HepG2 (cell line): ENCODE measurements around the gene TBC1D21. TPM values are rescaled to one million over a fixed set of nuclear protein-coding genes. Genes with fewer than 3 reads are reported as not detected.

Source experiments
- ATAC-seq: fragments of 200-7000 bp; cut with Tn5 transposase; 3 replicates; pipeline ENCODE4 v1.9.1; 2020; ENCODE audit warnings: mild to moderate bottlenecking, moderate library complexity
- BruUV-seq: library from RNA; stranded (reverse); fragments of 400-500 nt; replicated peaks from 2 replicates; lab custom pipeline; 2021; lab: Mats Ljungman, UMichigan
- CTCF ChIA-PET: fragments of 300-600 bp; formaldehyde crosslinking; extraction: SDS; loops from one replicate; lab custom pipeline; 2021; ENCODE audit warnings: low total read pairs, inconsistent platforms, low intra/inter-chr PET ratio; lab: Yijun Ruan, JAX
- POLR2A ChIA-PET: fragments of 350-600 bp; sonication (Branson Sonifier 250); formaldehyde crosslinking; loops from one replicate; lab custom pipeline; 2020; ENCODE audit warnings: antibody characterized with exemption, inconsistent platforms; lab: Yijun Ruan, JAX
- DNase-seq: peaks from one replicate; pipeline ENCODE4 v3.0.0-alpha.2; 2015; ENCODE audit warnings: low spot score
- FAIRE-seq: peaks from 3 replicates; lab custom pipeline; 2011; peaks lifted over from hg19 to GRCh38; lab: Jason Lieb, UNC
- H2AFZ ChIP-seq: one replicate; pipeline ENCODE4 v1.6.1; 2011; ENCODE audit warnings: low read length, inconsistent platforms
- H3K27ac ChIP-seq: fragments of 300-600 bp; 3 replicates; pipeline ENCODE4 v1.8.0; 2011; ENCODE audit warnings: mixed run types, mild to moderate bottlenecking, mixed read lengths, low read length, inconsistent platforms; ENCODE audit not compliant: insufficient read depth; ENCODE audit errors: extremely low read length
- H3K27me3 ChIP-seq, 2 experiments: fragments of 200-600 bp in 1 of 2; 2 replicates in 1 of 2; 3 replicates in 1 of 2; pipeline versions ENCODE4 v1.6.0 to v1.8.0; 2011; ENCODE audit warnings: low read length in 2 of 2, mild to moderate bottlenecking in 2 of 2, moderate library complexity in 2 of 2, inconsistent platforms in 1 of 2; ENCODE audit not compliant: insufficient read depth in 2 of 2, control insufficient read depth in 1 of 2
- H3K36me3 ChIP-seq, 2 experiments: fragments of 200-600 bp in 1 of 2; replicated peaks in 1 of 2; 2 replicates in 1 of 2; 3 replicates in 1 of 2; pipeline versions ENCODE4 v1.5.1 to v1.8.0; 2011; ENCODE audit warnings: low read length in 2 of 2, inconsistent platforms in 1 of 2; ENCODE audit not compliant: insufficient read depth in 2 of 2, control insufficient read depth in 1 of 2
- H3K4me1 ChIP-seq: 2 replicates; pipeline ENCODE4 v1.5.1; 2012; ENCODE audit warnings: low read length, inconsistent platforms; ENCODE audit not compliant: insufficient read depth
- H3K4me2 ChIP-seq: 2 replicates; pipeline ENCODE4 v1.6.0; 2011; ENCODE audit warnings: low read depth, low read length, inconsistent platforms
- H3K4me3 ChIP-seq, 3 experiments: fragments of 200-600 bp in 1 of 3; sonication (generic), shearing (Covaris generic) in 1 of 3; replicated peaks in 1 of 3; 2 replicates each; pipeline ENCODE4 v1.5.1; 2011 to 2016; ENCODE audit warnings: low read length in 3 of 3, inconsistent platforms in 2 of 3, low read depth in 2 of 3, mild to moderate bottlenecking in 2 of 3, control low read depth in 1 of 3, mixed read lengths in 1 of 3; ENCODE audit not compliant: insufficient read depth in 1 of 3
- H3K79me2 ChIP-seq: one replicate; pipeline ENCODE4 v1.6.1; 2011; ENCODE audit warnings: low read length, inconsistent platforms; ENCODE audit not compliant: insufficient read depth
- H3K9ac ChIP-seq: 2 replicates; pipeline ENCODE4 v1.6.0; 2011; ENCODE audit warnings: mild to moderate bottlenecking, low read depth, low read length, inconsistent platforms; ENCODE audit not compliant: insufficient read depth
- H3K9me3 ChIP-seq: 2 replicates; pipeline ENCODE4 v1.5.1; 2012; ENCODE audit warnings: mild to moderate bottlenecking, low read length
- H4K20me1 ChIP-seq: 2 replicates; pipeline ENCODE4 v1.6.0; 2011; ENCODE audit warnings: inconsistent platforms, mild to moderate bottlenecking, low read length, moderate library complexity; ENCODE audit not compliant: insufficient read depth
- DNMT1 ChIP-seq: sonication (generic); formaldehyde crosslinking; IDR thresholded peaks from 2 replicates; pipeline ENCODE4 v1.5.1; 2020; ENCODE audit warnings: mild to moderate bottlenecking, missing genetic modification reagents
- HCFC1 ChIP-seq: fragments of 150-350 bp; IDR thresholded peaks from 2 replicates; pipeline ENCODE4 v1.6.1; 2014; ENCODE audit warnings: low read depth, low read length
- HDAC1 ChIP-seq: sonication (generic); formaldehyde crosslinking; IDR thresholded peaks from 2 replicates; pipeline ENCODE4 v1.5.1; 2020; ENCODE audit warnings: mild to moderate bottlenecking, missing genetic modification reagents
- HMG20B ChIP-seq: conservative IDR thresholded peaks from 2 replicates; pipeline ENCODE4 v1.6.1; 2016; ENCODE audit warnings: missing genetic modification reagents, missing compliant biosample characterization
- NFKB2 ChIP-seq: sonication (generic); formaldehyde crosslinking; IDR thresholded peaks from 2 replicates; pipeline ENCODE4 v1.4.0; 2020; ENCODE audit warnings: missing genetic modification reagents, borderline replicate concordance
- ZMYM2 ChIP-seq: sonication (generic); formaldehyde crosslinking; IDR thresholded peaks from 2 replicates; pipeline ENCODE4 v1.8.0; 2022; ENCODE audit warnings: mild to moderate bottlenecking, missing genetic modification reagents
- ZNF180 ChIP-seq: sonication (generic); formaldehyde crosslinking; IDR thresholded peaks from 2 replicates; pipeline ENCODE4 v1.4.0; 2020; ENCODE audit warnings: low read depth, missing genetic modification reagents, borderline replicate concordance
- ZSCAN9 ChIP-seq: IDR thresholded peaks from 2 replicates; pipeline ENCODE4 v1.6.1; 2016; ENCODE audit warnings: borderline replicate concordance
- WGBS: methylation state at CpG from one replicate; pipeline ENCODE4 v1.1.6; 2017; ENCODE audit warnings: low lambda C conversion rate; 5-methylcytosine and 5-hydroxymethylcytosine counted together
- in situ Hi-C: cut with HindIII; loops from 2 replicates; pipeline ENCODE4 v1.10.0; 2017; ENCODE audit warnings: low pct_unique_long_range_greater_than_20kb; ENCODE audit not compliant: extremely low pct_ligation_motif_present
- intact Hi-C: fragments of 100-400 bp; cut with micrococcal nuclease; formaldehyde crosslinking; loops from one replicate; pipeline ENCODE4 v1.10.0; 2022; ENCODE audit not compliant: unreplicated experiment
- polyA plus RNA-seq, 8 experiments: library from polyadenylated mRNA; depleted of rRNA in 3 of 8; stranded (reverse) in 7 of 8; unstranded in 1 of 8; fragments of >200 nt; fragmentation: Illumina TruSeq in 4 of 8; extraction: Trizol in 4 of 8; gene quantifications; 2 replicates each; pipeline versions ENCODE4 v1.2.1 to v1.2.3, GENCODE V29; 2011 to 2016; ENCODE audit warnings: low read depth in 4 of 8, missing spikeins in 1 of 8, mixed read lengths in 1 of 8; ENCODE audit not compliant: insufficient read depth in 1 of 8
- total RNA-seq, 5 experiments: library from RNA; depleted of rRNA; stranded (reverse); fragments of >200 nt; fragmentation: Illumina TruSeq; extraction: Trizol; gene quantifications; 2 replicates each; pipeline ENCODE4 v1.2.3, GENCODE V29; 2016; ENCODE audit warnings: low read depth in 1 of 5
- TF ChIP-seq, protein P1 (sequence below): IDR thresholded peaks from 2 replicates; pipeline ENCODE4 v1.4.0; 2020; ENCODE audit warnings: mild to moderate bottlenecking, missing genetic modification reagents
- TF ChIP-seq, protein P2 (sequence below): sonication (generic); formaldehyde crosslinking; IDR thresholded peaks from 2 replicates; pipeline ENCODE4 v1.4.0; 2020; ENCODE audit warnings: low read depth, missing genetic modification reagents

Gene TBC1D21
- total and polyA plus RNA-seq, 2 of the 13 experiments (the other 11 are each of a cell fraction or from before 2014, with no cell fraction given) = not detected

DNA sequence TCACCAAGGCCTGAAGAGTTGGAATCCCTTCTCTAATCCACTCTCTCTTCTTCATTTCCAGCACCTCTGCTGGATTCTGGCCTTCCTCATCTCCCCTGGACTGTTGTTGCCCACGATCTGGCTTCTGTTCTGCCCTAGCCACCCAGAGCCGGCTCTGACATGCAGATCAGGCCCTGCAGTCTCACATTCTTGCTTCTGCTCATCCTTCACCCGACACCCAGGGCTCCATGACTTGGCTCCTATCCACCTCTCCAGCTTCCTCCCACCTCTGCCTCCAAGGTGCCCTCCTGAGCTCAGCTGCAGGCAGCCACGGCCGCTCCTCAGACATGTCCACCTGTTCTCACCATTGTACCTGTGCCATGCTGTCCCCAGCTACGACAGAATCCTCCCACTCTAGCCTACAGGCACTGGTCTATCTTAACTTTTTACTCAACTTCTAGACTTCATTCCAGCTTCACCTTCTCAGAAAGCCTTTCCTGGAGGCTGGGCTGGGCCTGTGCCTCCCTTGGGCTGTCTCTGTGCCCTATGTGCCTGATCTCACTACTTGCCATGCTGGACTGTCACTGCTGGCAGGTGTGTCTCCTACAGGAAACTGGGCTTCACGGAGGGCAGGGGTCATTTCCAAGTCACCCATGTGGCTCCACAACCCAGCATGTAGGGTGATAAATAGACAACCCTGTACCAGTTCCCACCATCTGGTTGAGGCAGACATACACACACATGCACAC is 16.0 kb upstream of the TBC1D21 start:
- intact Hi-C loops = no loop called here

More for the DNA sequence above, 16.0 kb upstream of the TBC1D21 start:
- Histone ChIP-seq H4K20me1 (no peaks in the 10 kb centered on the region), H3K79me2 (no peaks in the 10 kb centered on the region), H3K9me3 (no peaks in the 10 kb centered on the region), H3K36me3 (no peaks in the 10 kb centered on the region), H3K4me2 (no peak overlapping the region), H3K27ac (no peak overlapping the region), H3K9ac (no peak overlapping the region), H3K27me3 (peaks cover 0 to 2% of the 10 kb centered on the region in 2 experiments; a peak in 1 of 5 replicates), H3K4me3 (no peak overlapping the region), H3K4me1 (no peaks in the 10 kb centered on the region), H2AFZ (no peak overlapping the region)
- WGBS = 14% methylated on average over 6 of the region's 7 CpGs
- ChIA-PET POLR2A (no interaction called here), CTCF (no interaction called here)
- FAIRE-seq = no peak
- TF ChIP-seq ZMYM2 (CRISPR knock-in tag) = no peak
- TF ChIP-seq, protein P1, sequence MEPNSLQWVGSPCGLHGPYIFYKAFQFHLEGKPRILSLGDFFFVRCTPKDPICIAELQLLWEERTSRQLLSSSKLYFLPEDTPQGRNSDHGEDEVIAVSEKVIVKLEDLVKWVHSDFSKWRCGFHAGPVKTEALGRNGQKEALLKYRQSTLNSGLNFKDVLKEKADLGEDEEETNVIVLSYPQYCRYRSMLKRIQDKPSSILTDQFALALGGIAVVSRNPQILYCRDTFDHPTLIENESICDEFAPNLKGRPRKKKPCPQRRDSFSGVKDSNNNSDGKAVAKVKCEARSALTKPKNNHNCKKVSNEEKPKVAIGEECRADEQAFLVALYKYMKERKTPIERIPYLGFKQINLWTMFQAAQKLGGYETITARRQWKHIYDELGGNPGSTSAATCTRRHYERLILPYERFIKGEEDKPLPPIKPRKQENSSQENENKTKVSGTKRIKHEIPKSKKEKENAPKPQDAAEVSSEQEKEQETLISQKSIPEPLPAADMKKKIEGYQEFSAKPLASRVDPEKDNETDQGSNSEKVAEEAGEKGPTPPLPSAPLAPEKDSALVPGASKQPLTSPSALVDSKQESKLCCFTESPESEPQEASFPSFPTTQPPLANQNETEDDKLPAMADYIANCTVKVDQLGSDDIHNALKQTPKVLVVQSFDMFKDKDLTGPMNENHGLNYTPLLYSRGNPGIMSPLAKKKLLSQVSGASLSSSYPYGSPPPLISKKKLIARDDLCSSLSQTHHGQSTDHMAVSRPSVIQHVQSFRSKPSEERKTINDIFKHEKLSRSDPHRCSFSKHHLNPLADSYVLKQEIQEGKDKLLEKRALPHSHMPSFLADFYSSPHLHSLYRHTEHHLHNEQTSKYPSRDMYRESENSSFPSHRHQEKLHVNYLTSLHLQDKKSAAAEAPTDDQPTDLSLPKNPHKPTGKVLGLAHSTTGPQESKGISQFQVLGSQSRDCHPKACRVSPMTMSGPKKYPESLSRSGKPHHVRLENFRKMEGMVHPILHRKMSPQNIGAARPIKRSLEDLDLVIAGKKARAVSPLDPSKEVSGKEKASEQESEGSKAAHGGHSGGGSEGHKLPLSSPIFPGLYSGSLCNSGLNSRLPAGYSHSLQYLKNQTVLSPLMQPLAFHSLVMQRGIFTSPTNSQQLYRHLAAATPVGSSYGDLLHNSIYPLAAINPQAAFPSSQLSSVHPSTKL (CRISPR knock-in tag) = no peak
- TF ChIP-seq ZNF180 (CRISPR knock-in tag) = no peak
- TF ChIP-seq NFKB2 (CRISPR knock-in tag) = no peak
- no peak for TF ChIP-seq ZSCAN9 (CRISPR knock-in tag)
- TF ChIP-seq, protein P2, sequence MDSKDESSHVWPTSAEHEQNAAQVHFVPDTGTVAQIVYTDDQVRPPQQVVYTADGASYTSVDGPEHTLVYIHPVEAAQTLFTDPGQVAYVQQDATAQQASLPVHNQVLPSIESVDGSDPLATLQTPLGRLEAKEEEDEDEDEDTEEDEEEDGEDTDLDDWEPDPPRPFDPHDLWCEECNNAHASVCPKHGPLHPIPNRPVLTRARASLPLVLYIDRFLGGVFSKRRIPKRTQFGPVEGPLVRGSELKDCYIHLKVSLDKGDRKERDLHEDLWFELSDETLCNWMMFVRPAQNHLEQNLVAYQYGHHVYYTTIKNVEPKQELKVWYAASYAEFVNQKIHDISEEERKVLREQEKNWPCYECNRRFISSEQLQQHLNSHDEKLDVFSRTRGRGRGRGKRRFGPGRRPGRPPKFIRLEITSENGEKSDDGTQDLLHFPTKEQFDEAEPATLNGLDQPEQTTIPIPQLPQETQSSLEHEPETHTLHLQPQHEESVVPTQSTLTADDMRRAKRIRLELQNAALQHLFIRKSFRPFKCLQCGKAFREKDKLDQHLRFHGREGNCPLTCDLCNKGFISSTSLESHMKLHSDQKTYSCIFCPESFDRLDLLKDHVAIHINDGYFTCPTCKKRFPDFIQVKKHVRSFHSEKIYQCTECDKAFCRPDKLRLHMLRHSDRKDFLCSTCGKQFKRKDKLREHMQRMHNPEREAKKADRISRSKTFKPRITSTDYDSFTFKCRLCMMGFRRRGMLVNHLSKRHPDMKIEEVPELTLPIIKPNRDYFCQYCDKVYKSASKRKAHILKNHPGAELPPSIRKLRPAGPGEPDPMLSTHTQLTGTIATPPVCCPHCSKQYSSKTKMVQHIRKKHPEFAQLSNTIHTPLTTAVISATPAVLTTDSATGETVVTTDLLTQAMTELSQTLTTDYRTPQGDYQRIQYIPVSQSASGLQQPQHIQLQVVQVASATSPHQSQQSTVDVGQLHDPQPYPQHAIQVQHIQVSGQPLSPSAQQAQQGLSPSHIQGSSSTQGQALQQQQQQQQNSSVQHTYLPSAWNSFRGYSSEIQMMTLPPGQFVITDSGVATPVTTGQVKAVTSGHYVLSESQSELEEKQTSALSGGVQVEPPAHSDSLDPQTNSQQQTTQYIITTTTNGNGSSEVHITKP = no peak
- no peak for TF ChIP-seq HCFC1
- TF ChIP-seq HMG20B = no peak
- no peak for TF ChIP-seq HDAC1
- TF ChIP-seq DNMT1 (CRISPR knock-in tag) = no peak
- ATAC-seq = no peak
- BruUV-seq = no TSS peak
- DNase-seq = no peak
- in situ Hi-C loops = no loop called here
